NCI-H510A treated with DMSO at 0.1 percent for 48 hours (cell line): ENCODE measurements around the gene TAOK1.

Source experiments
- DNase-seq: peaks from one replicate; lab custom pipeline; 2025; lab: John Stamatoyannopoulos, UW

The TAOK1 gene

DNA sequence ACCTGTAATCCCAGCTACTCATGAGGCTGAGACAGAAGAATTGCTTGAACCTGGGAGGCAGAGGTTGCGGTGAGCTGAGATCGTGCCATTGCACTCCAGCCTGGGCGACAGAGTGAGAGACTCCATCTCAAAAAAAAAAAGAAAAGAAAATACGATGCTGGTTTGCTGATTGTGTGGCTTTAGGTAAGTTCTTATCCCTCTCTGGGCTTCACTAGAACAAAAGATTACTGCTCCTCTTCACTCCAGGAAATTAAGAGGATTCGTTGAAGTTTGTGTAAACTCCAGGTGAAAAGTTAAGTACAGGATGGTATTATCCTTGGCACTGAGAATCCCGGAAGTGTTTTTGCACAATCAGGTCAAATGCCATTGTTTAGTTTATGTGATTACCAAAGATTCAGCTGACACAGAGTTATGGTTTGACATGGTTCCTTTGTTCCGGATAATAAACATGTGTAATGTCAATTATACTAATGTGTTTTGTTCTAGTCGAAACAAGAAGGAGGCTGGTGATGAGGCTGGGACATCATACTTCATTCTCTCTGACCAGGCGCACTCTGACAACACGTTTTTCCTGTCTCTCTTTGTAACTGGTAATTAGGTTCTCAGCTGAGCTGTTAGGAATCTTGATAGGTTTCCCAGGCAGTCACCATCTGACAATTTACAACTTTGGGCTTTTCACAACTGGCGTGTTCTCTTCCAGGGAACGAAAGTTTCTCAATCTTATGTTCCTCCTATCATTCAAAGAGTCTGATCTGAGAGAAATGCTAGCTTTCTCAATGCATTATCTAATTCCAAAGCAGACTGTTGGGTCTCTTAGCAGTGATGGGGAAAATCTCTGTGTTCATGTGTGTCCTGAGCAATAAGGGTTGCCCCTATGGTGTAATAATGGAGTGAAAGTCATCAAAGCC lies 10.8 kb upstream of the TAOK1 start:
- DNase-seq: peak; percentile 65

GRCh38 chr17:29383686-29384085 lies 6.5 kb upstream of the TAOK1 start:
- no peak for DNase-seq

GRCh38 chr17:29384901-29385300 lies 5.3 kb upstream of the TAOK1 start:
- DNase-seq: no peak

DNA sequence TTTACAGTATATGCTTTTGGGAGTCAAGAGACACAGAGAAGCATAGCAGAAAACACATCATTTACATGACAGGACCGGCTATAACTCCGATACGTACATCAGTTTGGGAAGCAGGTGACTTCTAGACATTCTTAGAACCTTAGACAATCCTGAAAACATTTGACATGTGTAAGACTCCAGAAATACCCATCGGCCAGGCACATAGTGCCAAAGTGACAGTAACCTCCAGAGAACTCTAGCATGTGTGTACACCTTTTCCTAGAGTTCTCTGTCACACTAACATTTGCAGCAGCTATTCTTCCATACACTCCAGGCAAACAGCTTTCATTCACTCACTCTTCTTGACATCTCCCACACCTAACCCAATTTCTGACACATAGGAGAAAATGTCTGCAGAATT lies 3.4 kb upstream of the TAOK1 start:
- no peak for DNase-seq

- no peak for DNase-seq
These were observed 1.2 kb upstream of the TAOK1 start for GRCh38 chr17:29388937-29389336.

DNA sequence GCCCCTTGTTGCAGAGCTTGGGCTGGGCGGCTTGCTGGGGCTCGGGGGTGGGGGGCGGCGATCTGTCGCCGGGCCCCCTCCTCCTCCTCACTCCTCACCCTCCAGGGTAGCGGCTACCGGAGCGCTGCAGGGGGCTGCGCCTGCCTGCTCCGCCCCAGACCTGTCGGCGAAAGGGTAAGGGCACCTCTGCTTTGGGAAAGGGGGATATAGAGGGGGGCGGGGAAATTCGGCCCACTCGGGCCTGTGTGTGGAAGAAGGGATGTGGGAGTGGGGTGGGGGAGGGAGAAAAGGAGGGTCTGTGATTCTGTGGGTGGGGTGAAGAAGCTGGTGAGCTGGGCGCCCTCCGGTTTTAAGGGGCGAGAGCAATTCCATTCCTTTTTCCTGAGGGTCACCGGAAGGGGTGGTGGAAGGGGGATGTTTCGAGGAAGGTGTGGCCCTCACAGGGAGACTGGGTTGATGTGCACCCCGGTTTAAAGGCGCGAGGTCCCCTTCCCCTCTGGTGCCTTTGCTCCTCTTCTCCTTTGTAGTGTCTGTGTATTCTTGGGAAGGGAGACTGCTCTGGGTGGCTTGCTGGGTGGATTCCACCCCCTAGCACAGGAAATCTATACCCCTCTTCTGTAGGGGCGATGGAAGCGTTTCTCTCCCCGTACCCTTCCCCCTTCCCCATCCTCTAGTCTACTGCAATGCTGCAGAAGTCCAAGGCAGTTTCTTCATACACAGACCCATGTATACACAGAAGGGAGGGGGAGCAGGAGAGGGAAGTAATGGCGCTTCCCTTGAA lies 878 bp downstream of the TAOK1 start:
- peak; percentile 26 for DNase-seq

- DNase-seq: no peak
These were observed 3.3 kb downstream of the TAOK1 start for GRCh38 chr17:29393436-29393835.

DNA sequence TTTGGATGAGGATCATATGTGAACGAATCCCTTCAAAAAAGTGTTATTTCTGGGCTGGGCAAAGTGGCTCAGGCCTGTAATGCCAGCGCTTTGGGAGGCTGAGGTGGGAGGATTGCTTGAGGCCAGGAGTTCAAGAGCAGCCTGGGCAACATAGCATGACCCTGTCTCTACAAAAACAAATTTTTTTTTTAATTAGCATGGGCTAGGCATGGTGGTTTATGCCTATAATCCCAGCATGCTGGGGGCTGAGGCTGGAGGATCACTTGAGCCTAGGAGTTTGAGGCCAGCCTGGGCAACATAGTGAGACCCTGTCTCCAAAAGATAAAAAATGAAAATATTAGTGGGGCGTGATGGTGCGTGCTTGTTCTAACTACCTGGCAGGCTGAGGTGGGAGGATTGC lies 4.6 kb downstream of the TAOK1 start:
- DNase-seq: no peak

DNA sequence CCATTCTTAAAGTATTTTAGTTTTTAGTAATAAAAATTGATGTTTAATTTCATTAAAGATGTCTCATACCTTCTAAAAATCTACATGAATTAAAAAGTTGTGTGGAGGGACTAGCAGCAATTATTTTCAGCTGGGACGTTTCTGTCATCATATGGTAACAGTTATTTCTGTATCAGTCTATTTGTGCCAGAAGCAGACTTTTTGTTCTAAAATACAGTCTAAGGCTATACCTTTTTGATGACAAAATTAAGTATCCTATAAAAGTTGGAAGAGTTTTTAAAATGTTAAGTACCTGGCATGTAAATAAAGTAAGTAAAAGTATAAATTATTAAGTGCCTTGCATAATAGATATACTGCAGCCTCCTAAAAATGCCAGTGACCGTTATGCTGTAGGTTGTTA lies 5.9 kb downstream of the TAOK1 start:
- DNase-seq: no peak

GRCh38 chr17:29399634-29400033 lies 9.5 kb downstream of the TAOK1 start:
- DNase-seq: no peak

DNA sequence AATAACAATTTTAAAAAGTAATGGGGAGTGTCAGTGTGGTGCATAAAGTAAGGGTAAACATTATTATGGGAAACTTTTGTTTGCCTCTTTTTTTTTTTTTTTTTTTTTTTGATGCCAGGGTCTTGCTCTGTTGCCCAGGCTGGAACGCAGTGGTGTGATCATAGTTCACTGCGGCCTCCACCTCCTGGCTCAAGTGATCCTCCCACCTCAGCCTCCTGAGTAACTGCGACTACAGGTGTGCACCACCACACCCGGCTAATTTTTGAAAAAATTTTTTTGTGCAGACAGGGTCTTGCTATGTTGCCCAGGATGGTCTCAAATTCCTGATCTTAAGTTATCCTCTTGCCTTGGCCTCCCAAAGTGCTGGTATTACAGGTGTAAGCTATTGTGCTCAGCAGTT lies 10.7 kb downstream of the TAOK1 start:
- no peak for DNase-seq

DNA sequence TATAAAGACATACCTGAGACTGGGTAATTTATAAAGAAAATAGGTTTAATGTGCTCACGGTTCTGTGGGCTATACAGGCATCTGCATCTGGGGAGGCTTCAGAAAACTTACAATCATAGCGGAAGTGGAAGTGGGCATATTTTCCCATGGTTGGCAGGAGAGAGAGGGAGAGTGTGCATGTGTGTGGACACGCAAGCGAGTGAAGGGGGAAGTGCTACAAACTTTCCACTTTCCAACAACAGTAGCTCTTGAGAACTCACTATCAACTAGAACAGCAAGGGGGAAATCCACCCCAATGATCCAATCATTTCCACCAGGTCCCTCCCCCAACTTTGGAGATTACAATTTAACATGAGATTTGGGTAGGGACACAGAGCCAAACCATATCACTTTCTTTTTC lies 11.1 kb downstream of the TAOK1 start:
- no peak for DNase-seq

GRCh38 chr17:29407856-29408255 lies 17.7 kb downstream of the TAOK1 start:
- DNase-seq: no peak

DNA sequence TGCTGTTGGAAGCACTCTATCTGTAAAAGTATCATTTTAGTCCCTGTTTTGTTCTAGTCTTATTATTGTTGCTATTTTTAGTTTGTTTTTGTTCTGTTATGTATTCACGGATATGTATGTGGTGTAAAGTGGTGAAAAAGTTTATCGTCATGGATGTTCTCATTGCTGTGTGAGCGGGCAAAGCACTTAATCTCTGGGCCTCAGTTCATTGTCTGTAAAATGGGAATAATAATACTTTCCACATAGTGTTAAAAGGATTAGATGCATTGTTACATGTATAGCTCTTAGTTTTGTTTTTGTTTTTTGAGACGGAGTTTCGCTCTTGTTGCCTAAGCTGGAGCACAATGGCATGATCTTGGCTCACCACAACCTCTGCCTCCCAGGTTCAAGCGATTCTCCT lies 19.8 kb downstream of the TAOK1 start:
- no peak for DNase-seq

- no peak for DNase-seq
These were observed 22.8 kb downstream of the TAOK1 start for GRCh38 chr17:29412780-29413565.

DNA sequence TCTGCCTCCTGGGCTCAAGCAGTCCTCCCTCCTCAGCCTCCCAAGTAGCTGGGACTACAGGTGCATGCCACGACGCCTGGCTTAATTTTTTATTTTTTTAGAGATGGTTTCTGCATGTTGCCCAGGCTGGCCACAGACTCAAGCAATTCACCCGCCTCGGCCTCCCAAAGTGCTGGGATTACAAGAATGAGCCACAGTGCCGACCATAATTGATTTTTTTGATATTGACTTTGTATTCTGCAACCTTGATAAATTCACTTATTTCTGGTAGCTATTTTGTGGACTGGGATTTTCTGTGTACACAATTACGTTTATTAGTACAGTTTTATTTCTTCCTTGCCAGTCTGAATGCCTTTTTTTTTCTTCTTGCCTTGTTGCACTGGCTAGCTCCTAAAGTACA lies 30.0 kb downstream of the TAOK1 start:
- no peak for DNase-seq

GRCh38 chr17:29430275-29430674 lies 40.1 kb downstream of the TAOK1 start:
- no peak for DNase-seq

DNA sequence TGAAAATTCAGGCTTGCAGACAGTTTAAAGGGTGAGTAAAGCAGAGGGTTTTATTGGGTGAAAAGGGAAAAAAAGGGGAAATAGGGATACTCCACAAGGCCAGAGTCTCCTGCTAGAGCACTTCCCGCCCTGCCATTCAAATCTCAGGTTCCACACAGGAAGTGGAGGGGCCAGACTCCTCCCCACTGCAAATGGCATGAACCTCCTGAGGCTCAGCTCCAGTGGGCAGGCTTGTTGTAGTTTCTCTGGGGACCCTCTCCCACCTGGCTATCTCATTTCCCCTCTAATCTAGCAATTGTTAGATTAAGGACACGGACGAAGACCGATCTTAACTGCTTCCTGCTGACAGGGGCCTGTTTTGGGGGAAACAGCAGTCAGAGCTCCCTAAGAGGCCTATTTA lies 43.4 kb downstream of the TAOK1 start:
- no peak for DNase-seq

DNA sequence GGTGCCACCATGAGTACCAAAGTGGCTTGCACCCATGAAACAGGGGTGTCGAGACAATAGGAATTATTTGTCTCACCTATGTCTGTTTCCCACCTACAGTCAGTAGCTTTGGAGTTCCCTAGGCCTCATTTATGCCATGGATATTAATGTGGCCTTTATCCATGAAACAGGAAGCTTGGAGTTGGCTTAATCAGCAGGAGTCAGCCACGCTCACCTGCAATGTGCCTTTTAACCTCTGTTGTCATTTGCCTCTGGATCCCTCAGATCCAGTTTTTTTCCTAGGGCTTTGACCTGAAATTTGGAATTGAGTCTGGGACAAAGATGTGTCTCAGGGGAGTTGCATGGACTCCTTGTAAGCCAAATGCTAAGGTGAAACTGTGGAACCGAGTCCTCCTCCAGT lies 44.4 kb downstream of the TAOK1 start:
- no peak for DNase-seq

DNA sequence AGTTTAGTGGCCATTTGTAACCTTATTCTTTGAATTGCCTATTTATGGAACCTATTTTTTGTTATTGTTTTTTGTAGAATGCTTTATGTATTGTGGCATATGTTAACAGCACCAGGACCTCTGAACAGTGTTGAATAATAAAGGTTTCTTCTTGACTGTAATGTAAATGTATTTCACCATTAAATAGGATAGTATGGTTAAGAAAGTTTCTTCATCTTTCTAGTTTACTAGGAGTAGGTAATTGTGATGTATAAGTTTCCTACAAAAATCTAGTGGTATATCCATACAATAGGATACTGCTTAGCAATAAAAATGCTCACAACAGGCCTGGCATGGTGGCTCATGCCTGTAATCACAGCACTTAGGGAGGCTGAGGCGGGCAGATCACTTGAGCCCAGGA lies 52.3 kb downstream of the TAOK1 start:
- no peak for DNase-seq

DNA sequence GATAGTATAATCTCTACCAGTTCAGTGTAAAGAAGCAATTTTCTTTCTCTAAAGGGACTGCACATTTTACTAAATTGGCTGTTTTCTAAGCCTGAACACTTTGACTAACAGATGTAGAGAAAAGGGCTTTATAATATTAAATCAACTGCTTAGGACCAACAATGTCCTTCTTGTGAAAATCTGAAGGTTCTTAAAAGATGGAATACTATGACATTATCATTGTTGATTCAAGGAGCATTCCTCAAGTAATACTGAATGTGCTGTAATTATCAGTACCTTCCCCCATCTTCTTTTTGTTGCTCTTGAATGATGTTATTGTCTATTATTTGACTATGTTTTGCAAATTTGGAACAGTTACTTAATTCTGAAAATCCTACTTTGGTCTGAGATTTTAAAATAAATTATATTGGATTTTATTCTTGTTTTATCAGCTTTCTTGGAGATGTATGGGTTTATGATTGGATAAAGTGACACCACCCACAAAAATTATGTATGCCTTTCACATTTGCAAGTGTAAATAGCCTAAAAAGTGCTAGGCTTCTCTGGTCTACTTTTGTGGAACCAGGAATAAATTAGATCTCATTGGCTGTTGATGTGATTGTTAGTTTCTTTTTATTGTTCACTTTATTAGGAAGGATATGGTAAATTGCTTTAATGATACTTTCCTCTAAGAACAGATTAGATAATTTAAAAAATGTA lies 53.0 kb downstream of the TAOK1 start:
- no peak for DNase-seq

DNA sequence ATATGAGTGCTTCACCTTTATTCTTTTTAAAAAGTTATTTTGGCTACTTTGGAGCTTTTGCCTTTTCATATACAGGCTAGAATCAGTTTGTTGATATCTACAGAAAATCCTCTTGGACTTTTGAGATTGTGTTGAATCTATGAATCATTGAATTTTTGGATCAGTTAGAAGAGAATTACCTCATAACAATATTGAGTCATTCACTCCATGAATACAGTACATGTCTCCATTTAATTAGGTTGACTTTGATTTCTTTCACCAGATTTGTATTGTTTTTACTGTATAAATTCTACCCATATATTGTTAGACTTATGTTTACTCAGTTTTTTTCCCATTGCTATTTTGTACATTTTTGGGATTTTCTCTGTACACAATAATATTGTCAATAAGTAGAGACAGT lies 54.4 kb downstream of the TAOK1 start:
- DNase-seq: no peak
